Panc1 (cell line): ENCODE data around the gene TMEM259. TPM values are rescaled to one million over a fixed set of nuclear protein-coding genes. Genes with fewer than 3 reads are reported as not detected.

Source experiments
- ATAC-seq: fragments of 200-7000 bp; cut with Tn5 transposase; 2 replicates; pipeline ENCODE4 v1.9.1; 2020; ENCODE audit warnings: mild to moderate bottlenecking, moderate library complexity
- Bru-seq: library from RNA; stranded (reverse); fragments of 400-500 nt; gene quantifications from one replicate; lab custom pipeline; 2021; lab: Mats Ljungman, UMichigan
- BruChase-seq, 2 experiments: library from RNA; stranded (reverse); fragments of 400-500 nt; gene quantifications; one replicate each; lab custom pipeline; 2021; lab: Mats Ljungman, UMichigan
- BruUV-seq: library from RNA; stranded (reverse); fragments of 400-500 nt; replicated peaks from 2 replicates; lab custom pipeline; 2021; lab: Mats Ljungman, UMichigan
- CTCF ChIA-PET: fragments of 300-600 bp; sonication (Branson Sonifier 250); formaldehyde crosslinking; loops from one replicate; lab custom pipeline; 2022; ENCODE audit warnings: antibody characterized with exemption; lab: Charles Lee
- POLR2A ChIA-PET: fragments of 300-600 bp; sonication (Branson Sonifier 250); formaldehyde crosslinking; loops from one replicate; lab custom pipeline; 2022; ENCODE audit warnings: antibody characterized with exemption; lab: Charles Lee
- DNase-seq: peaks from one replicate; pipeline ENCODE4 v3.0.0-alpha.2; 2010; ENCODE audit warnings: low read depth, low spot score
- H3K27ac ChIP-seq: 2 replicates; pipeline ENCODE4 v1.5.1; 2011; ENCODE audit warnings: mild to moderate bottlenecking, low read length, inconsistent platforms
- H3K27me3 ChIP-seq: fragments of 200-500 bp; sonication (Bioruptor generic); 2 replicates; pipeline ENCODE4 v1.6.0; 2014; ENCODE audit warnings: low read length, inconsistent platforms; ENCODE audit not compliant: control insufficient read depth, insufficient read depth
- H3K36me3 ChIP-seq: fragments of 200-500 bp; sonication (Bioruptor generic); 2 replicates; pipeline ENCODE4 v1.5.1; 2014; ENCODE audit warnings: inconsistent platforms, mild to moderate bottlenecking, low read length, moderate library complexity; ENCODE audit not compliant: control insufficient read depth, insufficient read depth
- H3K4me1 ChIP-seq: 2 replicates; pipeline ENCODE4 v1.5.1; 2011; ENCODE audit warnings: inconsistent platforms, mild to moderate bottlenecking, low read length, moderate library complexity; ENCODE audit not compliant: control insufficient read depth, insufficient read depth
- H3K4me3 ChIP-seq, 2 experiments: 2 replicates each; pipeline ENCODE4 v1.5.1; 2011 to 2012; ENCODE audit warnings: low read depth in 2 of 2, low read length in 2 of 2, mild to moderate bottlenecking in 2 of 2, inconsistent platforms in 1 of 2, moderate library complexity in 1 of 2
- H3K9me3 ChIP-seq: fragments of 200-500 bp; sonication (Bioruptor generic); 2 replicates; pipeline ENCODE4 v1.5.1; 2014; ENCODE audit warnings: low read depth, mild to moderate bottlenecking, inconsistent platforms, low read length, moderate library complexity; ENCODE audit not compliant: control insufficient read depth, insufficient read depth
- CTCF ChIP-seq: fragments of 450-650 bp; IDR thresholded peaks from 2 replicates; pipeline ENCODE4 v1.5.1; 2017; ENCODE audit warnings: mild to moderate bottlenecking
- POLR2AphosphoS5 ChIP-seq: IDR thresholded peaks from 2 replicates; pipeline ENCODE4 v1.6.1; 2012; ENCODE audit warnings: mild to moderate bottlenecking, low read depth, low read length, moderate library complexity
- REST ChIP-seq, 2 experiments: IDR thresholded peaks; 2 replicates each; pipeline ENCODE4 v1.6.1; 2011 to 2012; ENCODE audit warnings: low read depth in 2 of 2, control low read depth in 1 of 2, low read length in 1 of 2, mild to moderate bottlenecking in 1 of 2, moderate library complexity in 1 of 2; ENCODE audit not compliant: insufficient read depth in 1 of 2
- SIN3A ChIP-seq: IDR thresholded peaks from 2 replicates; pipeline ENCODE4 v1.6.1; 2012; ENCODE audit warnings: low read depth, mild to moderate bottlenecking, low read length, moderate library complexity, borderline replicate concordance; ENCODE audit not compliant: insufficient read depth
- TCF7L2 ChIP-seq: IDR thresholded peaks from 2 replicates; pipeline ENCODE4 v1.6.1; 2011; ENCODE audit warnings: mild to moderate bottlenecking, low read depth, low read length, inconsistent platforms
- in situ Hi-C: cut with HindIII; loops from 2 replicates; pipeline ENCODE4 v1.10.0; 2016; ENCODE audit warnings: low sequenced_read_pairs, low pct_unique_long_range_greater_than_20kb
- intact Hi-C: fragments of 100-400 bp; cut with micrococcal nuclease; formaldehyde crosslinking; loops from one replicate; pipeline ENCODE4 v1.10.0; 2022; ENCODE audit not compliant: unreplicated experiment
- long read RNA-seq: library from polyadenylated mRNA; unstranded; transcript quantifications from one replicate; pipeline ENCODE4 v2.0.0, GENCODE V29; 2021; ENCODE audit not compliant: unreplicated experiment
- polyA plus RNA-seq: library from polyadenylated mRNA; unstranded; fragments of >200 nt; gene quantifications from one replicate; pipeline ENCODE4 v1.2.1, GENCODE V29; 2012; ENCODE audit warnings: missing spikeins; ENCODE audit not compliant: insufficient read length
- total RNA-seq: library from RNA; stranded (reverse); gene quantifications from one replicate; pipeline ENCODE4 v1.2.1, GENCODE V29; 2021; ENCODE audit not compliant: unreplicated experiment

TMEM259 gene
- total RNA-seq = 193 TPM
- 263 TPM for polyA plus RNA-seq
- Bru-seq, nascent RNA = percentile 71 among the genes with signal in this experiment
- percentile 84 among the genes with signal in this experiment for BruChase-seq, experiment 1, labeled RNA remaining after a 2-hour chase
- percentile 93 among the genes with signal in this experiment for BruChase-seq, experiment 2, labeled RNA remaining after a 6-hour chase
- long read RNA-seq, transcript TMEM259-208 (1 exons, 1,637 nt) = major isoform, 238 of 641 reads
- long read RNA-seq, transcript TMEM259-202 (11 exons, 2,748 nt) = minor isoform, 154 of 641 reads
- long read RNA-seq, partial matches to known transcripts = 66 of 641 reads
- long read RNA-seq, other reads (novel, unspliced or antisense) = 179 of 641 reads

- H3K4me1 ChIP-seq = peaks cover 20% of the 10 kb centered on the region
- peak within 1 kb of the TSS; percentile 88 for H3K27ac ChIP-seq
- peak; percentile 87 for ATAC-seq
- ChIA-PET CTCF (interaction anchor here (0.6 kb wide), 1 partner anchor 200 kb away, joined by 3 read pairs; no protein-coding TSS in a partner anchor), POLR2A (no interaction called here)
- no TSS peak for BruUV-seq
- intact Hi-C loops (no loop called here), in situ Hi-C loops (no loop called here)
- no peak; the same call in 1 of the 2 replicates for TF ChIP-seq POLR2AphosphoS5
- peak; percentile 43; the same call in 1 of the 2 replicates for TF ChIP-seq SIN3A
- TF ChIP-seq CTCF = no peak
- no peak for TF ChIP-seq REST (IDR thresholded peaks at IDR 0.05; ENCODE audit: insufficient read depth in 1 of 2, low read depth in 2 of 2, low read length in 1 of 2)
- TF ChIP-seq TCF7L2 = no peak; the same call in 1 of the 2 replicates
- H3K4me3 ChIP-seq = peak within 1 kb of the TSS; percentile 55 to 75
- H3K9me3 ChIP-seq = no peaks in the 10 kb centered on the region
- H3K36me3 ChIP-seq = no peaks in the 10 kb centered on the region; the same call in 1 of the 2 replicates
- H3K27me3 ChIP-seq = no peaks in the 10 kb centered on the region
- peak; percentile 86 for DNase-seq
Observed at GRCh38 chr19:1020868-1021425, at the start of gene TMEM259. TMEM259 (minus strand) TSS chr19:1021123; CDS start chr19:1020996, 127 bp downstream.

- in situ Hi-C loops = no loop called here
- no TSS peak for BruUV-seq
- Histone ChIP-seq H3K27me3 (no peaks in the 10 kb centered on the region), H3K4me3 (no peak overlapping the region), H3K9me3 (no peaks in the 10 kb centered on the region), H3K4me1 (peaks cover 15% of the 10 kb centered on the region), H3K27ac (no peak overlapping the region), H3K36me3 (no peaks in the 10 kb centered on the region; the same call in 1 of the 2 replicates)
- intact Hi-C loops = no loop called here
- ATAC-seq (no peak), DNase-seq (no peak)
- TF ChIP-seq SIN3A (no peak), REST (IDR thresholded peaks at IDR 0.05; ENCODE audit: insufficient read depth in 1 of 2, low read depth in 2 of 2, low read length in 1 of 2) (no peak), CTCF (no peak), TCF7L2 (no peak), POLR2AphosphoS5 (no peak)
- POLR2A ChIA-PET = no interaction called here
- CTCF ChIA-PET = no interaction called here
Observed at GRCh38 chr19:1070576-1070930, 49.6 kb upstream of the TMEM259 start.
